ENCODE data around the gene SBF2. TPM values are rescaled to one million over a fixed set of nuclear protein-coding genes. Genes with fewer than 3 reads are reported as not detected.

Gene SBF2
- total RNA-seq, 4 donors from 2014 or later: 75.0 to 104 (median 86.9) TPM

DNA sequence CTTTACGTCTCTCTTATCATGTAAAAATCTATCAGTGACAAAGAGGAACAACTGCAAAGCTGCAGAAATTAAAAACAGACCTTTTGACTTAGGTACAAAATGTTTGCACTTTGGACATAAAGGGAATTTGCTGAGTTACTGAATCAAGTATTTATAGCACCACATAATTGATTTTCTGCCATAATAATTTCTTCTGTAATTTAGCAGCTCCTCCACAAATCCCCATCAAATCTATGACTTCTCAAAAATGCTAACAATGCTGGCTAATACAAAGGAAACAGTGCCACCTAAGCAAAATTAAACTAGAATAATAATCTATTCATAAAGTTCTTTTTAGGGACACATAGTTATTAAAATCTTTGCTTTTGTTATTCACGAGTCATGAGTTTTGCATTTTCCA lies 415.1 kb downstream of the SBF2 start:
- Histone ChIP-seq H3K36me3 (peaks cover 0 to 7% (median 0%) of the 10 kb centered on the region in 3 donors), H3K9me3 (peaks cover 0 to 5% (median 0%) of the 10 kb centered on the region in 4 donors), H3K4me1 (no peaks in the 10 kb centered on the region), H3K27ac (no peak overlapping the region), H3K4me3 (no peak overlapping the region), H3K27me3 (no peaks in the 10 kb centered on the region)
- whole genome bisulfite sequencing, 2 donors: 54 to 58% methylated on average over 2 of the region's 2 CpGs
- TF ChIP-seq, protein P1, sequence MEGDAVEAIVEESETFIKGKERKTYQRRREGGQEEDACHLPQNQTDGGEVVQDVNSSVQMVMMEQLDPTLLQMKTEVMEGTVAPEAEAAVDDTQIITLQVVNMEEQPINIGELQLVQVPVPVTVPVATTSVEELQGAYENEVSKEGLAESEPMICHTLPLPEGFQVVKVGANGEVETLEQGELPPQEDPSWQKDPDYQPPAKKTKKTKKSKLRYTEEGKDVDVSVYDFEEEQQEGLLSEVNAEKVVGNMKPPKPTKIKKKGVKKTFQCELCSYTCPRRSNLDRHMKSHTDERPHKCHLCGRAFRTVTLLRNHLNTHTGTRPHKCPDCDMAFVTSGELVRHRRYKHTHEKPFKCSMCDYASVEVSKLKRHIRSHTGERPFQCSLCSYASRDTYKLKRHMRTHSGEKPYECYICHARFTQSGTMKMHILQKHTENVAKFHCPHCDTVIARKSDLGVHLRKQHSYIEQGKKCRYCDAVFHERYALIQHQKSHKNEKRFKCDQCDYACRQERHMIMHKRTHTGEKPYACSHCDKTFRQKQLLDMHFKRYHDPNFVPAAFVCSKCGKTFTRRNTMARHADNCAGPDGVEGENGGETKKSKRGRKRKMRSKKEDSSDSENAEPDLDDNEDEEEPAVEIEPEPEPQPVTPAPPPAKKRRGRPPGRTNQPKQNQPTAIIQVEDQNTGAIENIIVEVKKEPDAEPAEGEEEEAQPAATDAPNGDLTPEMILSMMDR (IDR thresholded peaks at IDR 0.05): no peak
- TF ChIP-seq POLR2A (IDR thresholded peaks at IDR 0.05) (no peak), EP300 (IDR thresholded peaks at IDR 0.05) (no peak)
- DNase-seq (ENCODE audit: low spot score in 2 of 2): no peak

DNA sequence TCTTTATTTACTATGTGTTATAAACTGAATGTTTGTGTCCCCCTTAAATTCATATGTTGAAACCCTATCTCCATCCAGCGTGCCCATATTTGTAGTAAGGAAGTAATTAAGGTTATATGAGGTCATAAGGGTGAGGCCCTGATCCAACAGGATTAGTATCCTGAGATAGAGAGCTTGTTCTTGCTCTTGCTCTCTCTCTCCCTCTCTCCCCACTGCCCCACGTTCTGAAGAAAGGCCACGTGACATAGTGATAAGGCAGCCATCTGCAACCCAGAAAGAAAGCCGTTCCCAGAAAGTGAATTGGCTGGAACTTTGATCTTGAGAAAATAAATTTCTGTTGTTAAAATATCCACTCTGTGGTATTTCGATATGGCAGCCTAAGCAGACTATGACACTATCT lies 417.7 kb downstream of the SBF2 start:
- H3K4me3 ChIP-seq: no peak overlapping the region
- peaks cover 0 to 26% (median 0%) of the 10 kb centered on the region in 3 donors for H3K36me3 ChIP-seq
- H3K9me3 ChIP-seq: peaks cover 0 to 16% (median 0%) of the 10 kb centered on the region in 4 donors
- WGBS, 2 donors: 93% methylated on average over 5 of the region's 5 CpGs
- H3K4me1 ChIP-seq: no peaks in the 10 kb centered on the region
- H3K27ac ChIP-seq: no peak overlapping the region
- DNase-seq (ENCODE audit: low spot score in 2 of 2): no peak
- TF ChIP-seq EP300 (IDR thresholded peaks at IDR 0.05): no peak
- TF ChIP-seq, protein P1 (IDR thresholded peaks at IDR 0.05): no peak
- TF ChIP-seq POLR2A (IDR thresholded peaks at IDR 0.05): no peak
- H3K27me3 ChIP-seq: no peaks in the 10 kb centered on the region

DNA sequence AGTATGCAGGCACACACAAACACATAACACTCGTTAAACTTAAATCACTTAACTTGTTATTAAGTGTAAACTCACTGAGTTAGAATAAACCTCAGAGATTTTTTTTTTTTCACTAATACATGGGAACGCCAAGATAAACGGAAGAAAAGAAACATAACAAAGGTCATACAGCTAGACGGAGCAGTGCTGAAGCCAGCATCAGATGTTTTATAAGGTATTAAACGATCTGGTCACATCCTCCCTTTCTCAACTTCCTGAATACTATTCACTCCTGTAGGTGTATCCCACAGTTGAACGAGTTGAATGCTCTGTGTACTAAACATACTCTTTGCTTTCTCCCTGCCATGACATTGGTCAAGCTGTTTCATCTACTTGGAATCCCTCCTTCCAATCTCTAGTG lies 418.2 kb downstream of the SBF2 start:
- H3K9me3 ChIP-seq: peaks cover 0 to 17% (median 0%) of the 10 kb centered on the region in 4 donors
- 52 to 53% methylated on average over 6 of the region's 6 CpGs for WGBS, 2 donors
- peaks cover 0 to 26% (median 0%) of the 10 kb centered on the region in 3 donors for H3K36me3 ChIP-seq
- TF ChIP-seq POLR2A (IDR thresholded peaks at IDR 0.05): no peak
- no peak for TF ChIP-seq EP300 (IDR thresholded peaks at IDR 0.05)
- TF ChIP-seq, protein P1 (IDR thresholded peaks at IDR 0.05): no peak
- H3K4me3 ChIP-seq: no peak overlapping the region
- no peak for DNase-seq (ENCODE audit: low spot score in 2 of 2)
- H3K4me1 ChIP-seq: no peaks in the 10 kb centered on the region
- no peak overlapping the region for H3K27ac ChIP-seq
- H3K27me3 ChIP-seq: no peaks in the 10 kb centered on the region

DNA sequence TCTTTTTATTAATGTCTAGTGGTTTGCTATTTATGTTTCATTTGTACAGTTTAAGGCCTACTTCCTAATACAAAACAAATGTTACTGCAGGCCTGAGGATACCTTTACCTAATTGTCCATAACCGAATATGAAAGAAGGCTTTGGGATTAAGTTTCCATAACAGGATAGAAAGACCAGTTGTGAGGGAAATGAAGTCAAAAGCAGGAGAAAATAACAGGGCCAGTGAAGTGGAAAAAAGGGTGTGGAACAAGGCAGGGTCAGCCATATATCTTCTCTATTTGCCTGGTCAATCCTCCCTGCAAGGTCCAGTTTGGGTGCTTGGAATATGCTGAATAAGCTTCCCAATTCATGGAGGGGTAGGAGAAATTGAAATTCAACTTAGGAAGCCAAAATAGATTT lies 418.6 kb downstream of the SBF2 start:
- TF ChIP-seq EP300 (IDR thresholded peaks at IDR 0.05) (no peak), POLR2A (IDR thresholded peaks at IDR 0.05) (no peak)
- TF ChIP-seq, protein P1 (IDR thresholded peaks at IDR 0.05): no peak
- Histone ChIP-seq H3K36me3 (peaks cover 0 to 31% (median 0%) of the 10 kb centered on the region in 3 donors), H3K4me3 (no peak overlapping the region), H3K4me1 (no peaks in the 10 kb centered on the region), H3K27ac (no peak overlapping the region), H3K9me3 (peaks cover 0 to 21% (median 0%) of the 10 kb centered on the region in 4 donors), H3K27me3 (no peaks in the 10 kb centered on the region)
- DNase-seq (ENCODE audit: low spot score in 2 of 2): no peak
- WGBS, 2 donors: 72 to 77% methylated on average over 1 of the region's 1 CpG

DNA sequence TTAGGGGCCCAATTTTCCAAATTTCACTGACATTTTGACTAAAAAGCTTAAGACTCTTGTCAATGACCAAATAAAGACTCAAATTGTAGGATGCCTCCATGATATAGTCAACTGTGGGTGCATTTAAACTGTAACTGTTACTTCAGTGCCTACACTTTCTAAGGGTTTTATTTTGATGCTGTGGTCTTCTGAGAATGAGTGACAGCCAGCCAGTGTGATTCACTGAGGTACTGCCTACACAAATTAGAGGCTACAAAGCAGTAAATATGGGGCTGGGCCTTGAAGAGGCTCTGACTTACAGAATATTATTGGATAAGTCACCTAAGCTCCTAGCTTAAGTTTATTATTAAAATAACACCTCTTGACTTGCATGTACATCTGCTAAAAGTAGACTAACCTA lies 419.6 kb downstream of the SBF2 start:
- Histone ChIP-seq H3K4me1 (no peaks in the 10 kb centered on the region), H3K9me3 (peaks cover 0 to 23% (median 0%) of the 10 kb centered on the region in 4 donors), H3K4me3 (no peak overlapping the region), H3K27me3 (no peaks in the 10 kb centered on the region), H3K36me3 (peaks cover 0 to 37% (median 0%) of the 10 kb centered on the region in 3 donors), H3K27ac (no peak overlapping the region)
- DNase-seq (ENCODE audit: low spot score in 2 of 2): no peak
- TF ChIP-seq, protein P1 (IDR thresholded peaks at IDR 0.05): no peak
- TF ChIP-seq EP300 (IDR thresholded peaks at IDR 0.05) (no peak), POLR2A (IDR thresholded peaks at IDR 0.05) (no peak)

Measured in tibial nerve (tissue), 4 donors.